Measurements from ENCODE around the gene E2F2.

DNA sequence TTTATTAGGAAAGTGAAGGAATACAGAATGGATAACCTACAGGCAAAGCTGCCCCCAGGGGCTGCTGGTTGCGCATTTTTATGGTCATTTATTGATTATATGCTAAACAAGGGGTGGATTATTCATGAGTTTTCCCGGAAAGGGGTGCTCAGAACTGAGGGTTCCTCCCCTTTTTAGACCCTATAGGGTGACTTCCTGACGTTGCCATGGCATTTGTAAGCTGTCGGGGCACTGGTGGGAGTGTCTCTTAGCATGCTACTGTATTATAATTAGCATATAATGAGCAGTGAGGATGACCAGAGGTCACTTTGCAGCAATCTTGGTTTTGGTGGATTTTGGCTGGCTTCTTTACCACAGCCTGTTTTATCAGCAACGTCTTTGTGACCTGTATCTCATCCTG, 41.2 kb downstream of the E2F2 start:
- TF ChIP-seq POLR2A (IDR thresholded peaks at IDR 0.05) = no peak
- TF ChIP-seq, protein P1, sequence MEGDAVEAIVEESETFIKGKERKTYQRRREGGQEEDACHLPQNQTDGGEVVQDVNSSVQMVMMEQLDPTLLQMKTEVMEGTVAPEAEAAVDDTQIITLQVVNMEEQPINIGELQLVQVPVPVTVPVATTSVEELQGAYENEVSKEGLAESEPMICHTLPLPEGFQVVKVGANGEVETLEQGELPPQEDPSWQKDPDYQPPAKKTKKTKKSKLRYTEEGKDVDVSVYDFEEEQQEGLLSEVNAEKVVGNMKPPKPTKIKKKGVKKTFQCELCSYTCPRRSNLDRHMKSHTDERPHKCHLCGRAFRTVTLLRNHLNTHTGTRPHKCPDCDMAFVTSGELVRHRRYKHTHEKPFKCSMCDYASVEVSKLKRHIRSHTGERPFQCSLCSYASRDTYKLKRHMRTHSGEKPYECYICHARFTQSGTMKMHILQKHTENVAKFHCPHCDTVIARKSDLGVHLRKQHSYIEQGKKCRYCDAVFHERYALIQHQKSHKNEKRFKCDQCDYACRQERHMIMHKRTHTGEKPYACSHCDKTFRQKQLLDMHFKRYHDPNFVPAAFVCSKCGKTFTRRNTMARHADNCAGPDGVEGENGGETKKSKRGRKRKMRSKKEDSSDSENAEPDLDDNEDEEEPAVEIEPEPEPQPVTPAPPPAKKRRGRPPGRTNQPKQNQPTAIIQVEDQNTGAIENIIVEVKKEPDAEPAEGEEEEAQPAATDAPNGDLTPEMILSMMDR (IDR thresholded peaks at IDR 0.05 in 4 of 5, conservative IDR thresholded peaks at IDR 0.05 in 1 of 5) = no peak

All from gastrocnemius medialis (tissue), 4 donors.